Neural cell (in vitro differentiated cells): ENCODE results near the gene NEK10.

Source experiments
- CTCF ChIP-seq: fragments of 450-650 bp; IDR thresholded peaks from 2 replicates; pipeline ENCODE4 v1.5.1; 2014; ENCODE audit warnings: antibody characterized with exemption, mild to moderate bottlenecking, moderate library complexity; ENCODE audit not compliant: poor library complexity, severe bottlenecking
- EP300 ChIP-seq: fragments of 450-650 bp; conservative IDR thresholded peaks from 2 replicates; pipeline ENCODE4 v1.6.1; 2014; ENCODE audit warnings: antibody characterized with exemption, mild to moderate bottlenecking, moderate library complexity; ENCODE audit not compliant: poor library complexity, severe bottlenecking
- EZH2 ChIP-seq: fragments of 200-600, 300-800 bp; shearing (Covaris generic), sonication (generic); IDR thresholded peaks from 2 replicates; pipeline ENCODE4 v1.6.1; 2014; ENCODE audit warnings: antibody characterized with exemption, low read length, borderline replicate concordance, mild to moderate bottlenecking; ENCODE audit not compliant: insufficient read depth, poor library complexity, severe bottlenecking
- MXI1 ChIP-seq: fragments of 450-650 bp; conservative IDR thresholded peaks from 2 replicates; pipeline ENCODE4 v1.6.1; 2014; ENCODE audit warnings: antibody characterized with exemption, mild to moderate bottlenecking; ENCODE audit not compliant: poor library complexity, severe bottlenecking
- POLR2AphosphoS5 ChIP-seq: IDR thresholded peaks from 2 replicates; pipeline ENCODE4 v1.6.1; 2012
- RAD21 ChIP-seq: fragments of 450-650 bp; conservative IDR thresholded peaks from 2 replicates; pipeline ENCODE4 v1.6.1; 2014; ENCODE audit warnings: antibody characterized with exemption, mild to moderate bottlenecking, moderate library complexity
- REST ChIP-seq: IDR thresholded peaks from 2 replicates; pipeline ENCODE4 v1.6.1; 2012; ENCODE audit warnings: borderline replicate concordance
- SMC3 ChIP-seq: fragments of 450-650 bp; conservative IDR thresholded peaks from 2 replicates; pipeline ENCODE4 v1.6.1; 2014; ENCODE audit warnings: antibody characterized with exemption, mild to moderate bottlenecking, moderate library complexity; ENCODE audit not compliant: poor library complexity
- TAF1 ChIP-seq: IDR thresholded peaks from 2 replicates; pipeline ENCODE4 v1.6.1; 2012; ENCODE audit warnings: low read depth

GRCh38 chr3:27202959-27203358 is 166.2 kb downstream of the NEK10 start:
- TF ChIP-seq EP300 (no peak), CTCF (no peak), MXI1 (no peak), POLR2AphosphoS5 (no peak), EZH2 (no peak), TAF1 (no peak), REST (no peak), SMC3 (no peak), RAD21 (no peak)
